HG03039 (cell line): ENCODE measurements around the gene BCL11A.

Experiments
- ATAC-seq: cut with Tn5 transposase; IDR thresholded peaks from one replicate; pipeline ENCODE4 v1.9.1; 2021; ENCODE audit warnings: mild to moderate bottlenecking, moderate library complexity; ENCODE audit not compliant: unreplicated experiment

Gene BCL11A

GRCh38 chr2:60553495-60554073 lies at the start of gene BCL11A:
TSS of gene BCL11A (minus strand) at chr2:60553654. CDS start at chr2:60553270, 384 bp downstream.
- no peak for ATAC-seq

- ATAC-seq: no peak
These were observed 49.5 kb upstream of the BCL11A start for GRCh38 chr2:60602828-60603532.

GRCh38 chr2:60602388-60602787 lies 48.9 kb upstream of the BCL11A start:
- no peak for ATAC-seq

- ATAC-seq: no peak
These were observed 44.8 kb upstream of the BCL11A start for GRCh38 chr2:60598271-60598670.

GRCh38 chr2:60597346-60597745 lies 43.9 kb upstream of the BCL11A start:
- no peak for ATAC-seq

- ATAC-seq: no peak
These were observed 43.0 kb upstream of the BCL11A start for GRCh38 chr2:60596411-60596810.

- ATAC-seq: no peak
These were observed 42.5 kb upstream of the BCL11A start for GRCh38 chr2:60595953-60596352.

- no peak for ATAC-seq
These were observed 35.6 kb upstream of the BCL11A start for GRCh38 chr2:60589104-60589503.

GRCh38 chr2:60586081-60586480 lies 32.6 kb upstream of the BCL11A start:
- ATAC-seq: no peak

- ATAC-seq: no peak
These were observed 31.8 kb upstream of the BCL11A start for GRCh38 chr2:60585276-60585675.

GRCh38 chr2:60583604-60584003 lies 30.1 kb upstream of the BCL11A start:
- ATAC-seq: no peak

GRCh38 chr2:60581433-60582282 lies 28.2 kb upstream of the BCL11A start:
- ATAC-seq: peak; percentile 90

- ATAC-seq: no peak
These were observed 24.3 kb upstream of the BCL11A start for GRCh38 chr2:60577682-60578283.

- ATAC-seq: no peak
These were observed 19.8 kb upstream of the BCL11A start for GRCh38 chr2:60573251-60573650.

GRCh38 chr2:60570251-60570650 lies 16.8 kb upstream of the BCL11A start:
- ATAC-seq: no peak

- ATAC-seq: no peak
These were observed 16.2 kb upstream of the BCL11A start for GRCh38 chr2:60569680-60570111.

GRCh38 chr2:60567919-60568768 lies 14.7 kb upstream of the BCL11A start:
- no peak for ATAC-seq

GRCh38 chr2:60567096-60567495 lies 13.6 kb upstream of the BCL11A start:
- ATAC-seq: no peak

GRCh38 chr2:60565472-60565871 lies 12.0 kb upstream of the BCL11A start:
- no peak for ATAC-seq
